GM23248 (cell line): ENCODE results near the gene CHDH.

ENCODE experiments used
- EZH2 ChIP-seq: fragments of 200-600 bp; sonication (generic); IDR thresholded peaks from 2 replicates; pipeline ENCODE4 v1.6.1; 2018; ENCODE audit warnings: antibody characterized with exemption, mild to moderate bottlenecking; ENCODE audit not compliant: insufficient read depth, poor library complexity, severe bottlenecking
- EZH2phosphoT487 ChIP-seq: fragments of 200-600 bp; sonication (generic); IDR thresholded peaks from 2 replicates; pipeline ENCODE4 v1.6.1; 2018; ENCODE audit warnings: antibody characterized with exemption, moderate library complexity, mild to moderate bottlenecking, low read depth; ENCODE audit not compliant: insufficient read depth

- TF ChIP-seq EZH2 = no peak
- no peak for TF ChIP-seq EZH2phosphoT487
These were observed 34.9 kb downstream of the CHDH start for GRCh38 chr3:53811143-53811927.
